HG03432 (cell line): ENCODE results near the gene AHCYL2.
"Not testable (repeated sequence)": the region's sequence is repeated elsewhere in the genome, so short reads cannot be mapped to it uniquely, and the experiment has no call there.

Experiments used
- ATAC-seq: cut with Tn5 transposase; IDR thresholded peaks from one replicate; pipeline ENCODE4 v1.9.1; 2021; ENCODE audit warnings: mild to moderate bottlenecking, moderate library complexity; ENCODE audit not compliant: unreplicated experiment

AHCYL2 gene

GRCh38 chr7:129282865-129283264, 58.0 kb downstream of the AHCYL2 start:
- no peak for ATAC-seq

- no peak for ATAC-seq
Observed at GRCh38 chr7:129283936-129284335, 59.1 kb downstream of the AHCYL2 start.

- ATAC-seq = no peak
Observed at GRCh38 chr7:129285111-129285510, 60.3 kb downstream of the AHCYL2 start.

- ATAC-seq = no peak
Observed at GRCh38 chr7:129292861-129293260, 68.0 kb downstream of the AHCYL2 start.

- no peak for ATAC-seq
Observed at GRCh38 chr7:129295015-129295423, 70.2 kb downstream of the AHCYL2 start.

- no peak for ATAC-seq
Observed at GRCh38 chr7:129298268-129298893, 73.6 kb downstream of the AHCYL2 start.

- no peak for ATAC-seq
Observed at GRCh38 chr7:129299889-129300288, 75.1 kb downstream of the AHCYL2 start.

GRCh38 chr7:129300299-129300698, 75.5 kb downstream of the AHCYL2 start:
- ATAC-seq = not testable (repeated sequence)

- no peak for ATAC-seq
Observed at GRCh38 chr7:129307592-129307991, 82.8 kb downstream of the AHCYL2 start.

- ATAC-seq = peak; percentile 53
Observed at GRCh38 chr7:129308047-129308446, 83.2 kb downstream of the AHCYL2 start.

- no peak for ATAC-seq
Observed at GRCh38 chr7:129311429-129311828, 86.6 kb downstream of the AHCYL2 start.

- no peak for ATAC-seq
Observed at GRCh38 chr7:129313282-129313681, 88.5 kb downstream of the AHCYL2 start.

- ATAC-seq = no peak
Observed at GRCh38 chr7:129315960-129316359, 91.1 kb downstream of the AHCYL2 start.

- ATAC-seq = no peak
Observed at GRCh38 chr7:129317450-129317849, 92.6 kb downstream of the AHCYL2 start.

- no peak for ATAC-seq
Observed at GRCh38 chr7:129327076-129327475, 102.2 kb downstream of the AHCYL2 start.

- no peak for ATAC-seq
Observed at GRCh38 chr7:129332254-129333035, 107.6 kb downstream of the AHCYL2 start.

GRCh38 chr7:129334473-129334872, 109.6 kb downstream of the AHCYL2 start:
- no peak for ATAC-seq

GRCh38 chr7:129338450-129338849, 113.6 kb downstream of the AHCYL2 start:
- ATAC-seq = no peak

GRCh38 chr7:129341212-129341611, 116.4 kb downstream of the AHCYL2 start:
- no peak for ATAC-seq

- ATAC-seq = no peak
Observed at GRCh38 chr7:129341816-129342806, 117.3 kb downstream of the AHCYL2 start.

GRCh38 chr7:129343099-129343700, 118.4 kb downstream of the AHCYL2 start:
- ATAC-seq = no peak
